HG03095 (cell line): ENCODE results near the gene HMGB4.

Source experiments
- ATAC-seq: cut with Tn5 transposase; IDR thresholded peaks from one replicate; pipeline ENCODE4 v1.9.1; 2021; ENCODE audit warnings: moderate library complexity; ENCODE audit not compliant: unreplicated experiment

HMGB4 gene, protein sequence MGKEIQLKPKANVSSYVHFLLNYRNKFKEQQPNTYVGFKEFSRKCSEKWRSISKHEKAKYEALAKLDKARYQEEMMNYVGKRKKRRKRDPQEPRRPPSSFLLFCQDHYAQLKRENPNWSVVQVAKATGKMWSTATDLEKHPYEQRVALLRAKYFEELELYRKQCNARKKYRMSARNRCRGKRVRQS

GRCh38 chr1:33863779-33864178 is at the start of gene HMGB4:
TSS of gene HMGB4 (plus strand) at chr1:33864079. CDS start at chr1:33864192, 113 bp downstream.
- ATAC-seq = no peak

GRCh38 chr1:33814166-33814565 is 49.7 kb upstream of the HMGB4 start:
- ATAC-seq = no peak

- no peak for ATAC-seq
Observed at GRCh38 chr1:33815061-33815460, 48.8 kb upstream of the HMGB4 start.

GRCh38 chr1:33818071-33818470 is 45.8 kb upstream of the HMGB4 start:
- no peak for ATAC-seq

GRCh38 chr1:33819290-33819912 is 44.5 kb upstream of the HMGB4 start:
- no peak for ATAC-seq

DNA sequence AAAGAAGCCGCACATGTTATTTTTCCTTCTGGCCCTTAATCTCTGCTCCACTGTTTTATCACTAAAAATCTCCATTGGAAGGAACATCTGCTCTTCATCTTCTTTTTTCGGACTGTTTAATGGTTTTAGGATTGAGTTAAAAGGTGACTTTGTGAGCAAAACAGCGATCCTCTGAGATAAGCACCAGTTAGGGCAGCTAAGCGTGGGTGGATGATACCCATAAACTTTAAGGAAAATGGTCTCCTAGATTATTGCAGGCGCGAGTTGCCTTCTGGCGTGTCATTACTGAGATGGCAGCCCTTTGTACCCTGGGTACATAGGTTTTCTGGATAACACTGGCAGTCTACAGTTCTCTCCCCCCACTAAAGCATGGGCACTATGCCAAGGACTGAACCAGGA is 44.0 kb upstream of the HMGB4 start:
- no peak for ATAC-seq

GRCh38 chr1:33820804-33821203 is 43.1 kb upstream of the HMGB4 start:
- no peak for ATAC-seq

- ATAC-seq = no peak
Observed at GRCh38 chr1:33821291-33821690, 42.6 kb upstream of the HMGB4 start.

- no peak for ATAC-seq
Observed at GRCh38 chr1:33822396-33822795, 41.5 kb upstream of the HMGB4 start.

DNA sequence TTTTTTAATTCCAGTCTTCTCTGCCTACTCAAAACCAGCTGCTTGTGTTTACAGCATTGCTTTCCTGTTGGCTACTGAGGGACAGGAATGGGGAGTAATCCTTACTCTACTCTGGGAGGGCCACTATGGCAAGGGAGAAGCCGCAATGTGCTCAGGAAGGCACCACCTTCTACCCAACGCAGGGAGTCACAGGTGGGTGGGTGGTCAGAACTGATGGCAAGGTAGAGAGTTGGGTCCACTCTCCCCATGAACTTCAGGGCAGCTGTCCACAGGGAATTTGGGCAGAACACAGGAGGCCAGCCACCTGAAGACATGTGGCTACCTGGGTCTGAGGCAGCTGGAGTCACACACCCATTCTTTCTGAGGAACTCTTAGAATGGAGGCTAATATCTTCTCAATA is 40.5 kb upstream of the HMGB4 start:
- no peak for ATAC-seq

GRCh38 chr1:33823830-33824229 is 40.0 kb upstream of the HMGB4 start:
- ATAC-seq = no peak

- no peak for ATAC-seq
Observed at GRCh38 chr1:33824321-33824720, 39.6 kb upstream of the HMGB4 start.

DNA sequence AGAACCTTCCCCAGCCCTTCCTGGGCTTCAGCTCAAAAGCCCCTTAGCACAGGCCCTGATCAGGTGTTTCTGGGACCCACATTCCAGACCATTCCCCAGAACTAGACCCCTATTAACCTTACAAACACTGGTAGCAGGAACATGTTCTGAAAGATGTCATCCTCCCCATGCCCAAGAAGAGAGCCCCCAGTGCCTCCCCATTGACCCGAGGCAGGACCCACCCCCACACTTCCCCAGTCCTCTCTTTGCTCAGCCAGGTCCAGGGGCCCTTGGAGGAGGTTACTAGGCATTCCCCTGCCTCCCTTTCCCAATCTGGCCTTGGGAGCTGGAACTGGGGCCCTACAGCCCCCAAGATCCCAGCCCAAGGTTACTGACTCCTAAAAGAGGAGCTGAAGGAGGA is 38.9 kb upstream of the HMGB4 start:
- no peak for ATAC-seq

DNA sequence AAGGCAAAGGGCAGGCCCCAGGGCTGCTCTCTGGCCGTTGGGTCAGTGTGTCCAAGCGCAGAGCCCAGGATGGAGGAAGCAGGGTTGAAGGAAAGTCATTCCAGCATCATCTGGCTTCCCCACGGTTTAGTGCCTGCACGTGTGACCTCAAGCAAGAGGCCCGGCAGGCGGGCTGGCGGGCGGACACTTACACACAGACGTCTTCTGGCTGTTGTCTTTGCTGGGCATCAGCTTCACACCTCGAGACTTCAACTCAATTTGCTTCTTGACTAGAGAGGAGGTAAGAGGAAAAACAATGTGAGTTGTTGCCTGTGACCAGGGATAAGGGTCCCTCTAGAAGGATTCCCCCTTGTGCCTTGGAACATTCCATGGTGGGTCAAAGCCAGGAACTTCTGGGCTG is 38.4 kb upstream of the HMGB4 start:
- ATAC-seq = no peak

DNA sequence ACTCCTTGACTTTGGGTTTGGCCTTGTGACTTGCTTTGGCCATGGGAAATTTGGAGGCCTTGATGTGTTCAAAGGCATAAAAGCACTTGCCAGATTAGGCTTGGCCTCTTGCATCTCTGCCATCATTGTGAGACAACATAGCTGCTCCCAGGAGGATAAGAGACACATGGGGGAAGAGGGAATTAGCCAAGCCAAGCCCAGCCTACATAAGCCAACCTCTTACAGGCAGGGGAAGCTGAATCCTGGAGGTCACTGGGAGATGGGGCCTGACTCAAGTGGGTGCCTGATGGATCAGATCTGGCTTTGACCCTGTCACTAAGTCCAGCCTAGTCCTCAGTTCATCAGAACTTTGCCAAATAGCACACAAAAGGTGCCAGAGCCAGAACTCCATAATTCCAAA is 37.6 kb upstream of the HMGB4 start:
- ATAC-seq = no peak

DNA sequence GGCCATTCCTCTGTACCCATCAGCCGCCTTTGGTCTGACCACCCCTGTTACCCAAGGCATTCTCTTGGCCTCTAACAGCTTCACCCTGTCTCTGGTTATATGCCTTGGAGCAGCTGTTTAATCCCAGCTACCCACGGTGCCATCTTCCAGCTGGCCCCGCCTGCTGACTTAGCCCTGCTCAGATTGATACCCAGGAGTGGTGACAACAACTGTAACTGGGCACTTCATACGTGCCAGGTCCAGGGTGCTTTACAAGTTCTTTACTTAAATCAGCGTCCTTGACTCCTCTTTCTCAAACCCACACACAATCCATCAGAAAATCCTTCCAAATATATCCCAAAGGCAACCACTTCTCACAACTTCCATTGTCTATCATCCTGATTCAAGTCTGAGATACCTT is 37.2 kb upstream of the HMGB4 start:
- no peak for ATAC-seq

DNA sequence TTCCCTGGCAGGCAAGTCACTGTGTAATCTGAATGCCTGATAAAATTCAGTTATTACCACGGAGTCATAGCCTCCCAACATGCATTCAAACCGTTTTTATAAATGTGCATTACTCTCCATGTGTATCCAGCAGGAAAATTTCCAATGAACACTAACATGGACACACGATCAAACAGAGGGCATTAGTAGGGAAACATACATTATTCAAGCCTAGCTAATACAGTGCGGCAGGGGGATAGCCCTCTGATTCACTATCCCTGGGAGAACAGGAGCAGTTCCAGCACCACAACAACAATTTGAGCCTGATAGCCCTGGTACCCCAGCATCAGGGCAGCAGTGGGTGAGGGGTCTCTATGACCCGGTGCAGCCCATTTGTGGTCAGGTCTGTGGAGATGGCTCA is 35.8 kb upstream of the HMGB4 start:
- ATAC-seq = no peak

DNA sequence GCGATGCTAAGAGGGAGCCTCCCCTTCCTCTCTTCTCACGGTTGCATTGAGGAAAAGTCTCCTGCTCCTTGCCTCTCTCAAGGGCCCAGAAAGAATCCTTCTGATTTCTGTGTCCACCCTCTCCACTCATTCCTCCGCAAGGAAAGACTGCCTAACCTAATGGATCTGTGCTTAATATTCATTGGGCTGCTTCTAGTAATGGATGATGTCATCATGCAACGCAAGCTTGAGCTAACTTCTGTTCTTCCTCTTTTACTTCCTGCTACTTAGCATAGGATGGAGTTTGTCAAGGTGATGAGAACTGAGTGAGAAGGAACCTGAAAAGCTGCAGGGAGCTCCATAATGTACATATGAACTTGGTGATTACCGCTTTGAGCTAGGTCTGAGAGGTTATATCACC is 35.2 kb upstream of the HMGB4 start:
- no peak for ATAC-seq

DNA sequence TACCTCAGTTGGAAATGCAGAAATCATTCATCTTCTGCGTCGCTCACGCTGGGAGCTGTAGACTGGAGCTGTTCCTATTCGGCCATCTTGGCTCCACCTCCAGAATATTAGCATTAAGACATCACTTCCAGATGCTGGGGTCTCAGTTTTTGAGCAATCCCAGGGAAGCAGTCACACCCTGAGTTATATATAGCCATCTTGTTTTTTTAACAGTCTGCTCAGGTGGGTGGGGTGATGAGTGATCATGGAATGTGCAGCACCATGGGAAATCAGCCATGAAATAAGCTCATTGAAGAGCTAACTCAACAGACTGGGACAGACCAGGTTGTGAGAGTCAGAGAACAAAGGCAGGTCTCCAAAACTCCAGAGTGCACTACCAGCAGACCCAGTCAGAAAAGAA is 27.0 kb upstream of the HMGB4 start:
- no peak for ATAC-seq

GRCh38 chr1:33837635-33838034 is 26.2 kb upstream of the HMGB4 start:
- no peak for ATAC-seq

- ATAC-seq = no peak
Observed at GRCh38 chr1:33841494-33841893, 22.4 kb upstream of the HMGB4 start.

DNA sequence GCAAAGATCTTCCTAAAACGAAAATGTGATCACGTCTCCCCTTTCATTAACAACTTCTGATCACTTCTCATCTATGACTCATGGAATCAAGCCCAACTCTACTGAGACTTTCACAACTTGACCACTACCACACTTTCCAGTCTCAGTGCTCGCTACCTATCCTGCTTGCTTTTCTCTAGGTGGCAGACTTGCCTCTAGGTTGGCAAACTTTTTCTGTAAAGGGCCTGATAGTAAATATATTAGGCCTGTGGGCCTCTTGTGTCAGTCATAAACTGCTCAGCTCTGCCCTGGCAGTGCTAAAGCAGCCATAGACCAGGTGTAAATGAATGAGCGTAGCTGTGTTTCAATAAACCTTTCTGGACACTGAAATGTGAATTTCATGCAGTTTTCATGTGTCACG is 21.5 kb upstream of the HMGB4 start:
- ATAC-seq = no peak

GRCh38 chr1:33844166-33844565 is 19.7 kb upstream of the HMGB4 start:
- ATAC-seq = no peak
